IPS DF 19.7 (cell line): ENCODE data around the gene GTF2I.
"Not testable (repeated sequence)": the region's sequence is repeated elsewhere in the genome, so short reads cannot be mapped to it uniquely, and the experiment has no call there.

Experiments
- DNase-seq: peaks from one replicate; pipeline ENCODE4 v3.0.0-alpha.2; 2013; ENCODE audit warnings: low read depth, low spot score

Gene GTF2I

DNA sequence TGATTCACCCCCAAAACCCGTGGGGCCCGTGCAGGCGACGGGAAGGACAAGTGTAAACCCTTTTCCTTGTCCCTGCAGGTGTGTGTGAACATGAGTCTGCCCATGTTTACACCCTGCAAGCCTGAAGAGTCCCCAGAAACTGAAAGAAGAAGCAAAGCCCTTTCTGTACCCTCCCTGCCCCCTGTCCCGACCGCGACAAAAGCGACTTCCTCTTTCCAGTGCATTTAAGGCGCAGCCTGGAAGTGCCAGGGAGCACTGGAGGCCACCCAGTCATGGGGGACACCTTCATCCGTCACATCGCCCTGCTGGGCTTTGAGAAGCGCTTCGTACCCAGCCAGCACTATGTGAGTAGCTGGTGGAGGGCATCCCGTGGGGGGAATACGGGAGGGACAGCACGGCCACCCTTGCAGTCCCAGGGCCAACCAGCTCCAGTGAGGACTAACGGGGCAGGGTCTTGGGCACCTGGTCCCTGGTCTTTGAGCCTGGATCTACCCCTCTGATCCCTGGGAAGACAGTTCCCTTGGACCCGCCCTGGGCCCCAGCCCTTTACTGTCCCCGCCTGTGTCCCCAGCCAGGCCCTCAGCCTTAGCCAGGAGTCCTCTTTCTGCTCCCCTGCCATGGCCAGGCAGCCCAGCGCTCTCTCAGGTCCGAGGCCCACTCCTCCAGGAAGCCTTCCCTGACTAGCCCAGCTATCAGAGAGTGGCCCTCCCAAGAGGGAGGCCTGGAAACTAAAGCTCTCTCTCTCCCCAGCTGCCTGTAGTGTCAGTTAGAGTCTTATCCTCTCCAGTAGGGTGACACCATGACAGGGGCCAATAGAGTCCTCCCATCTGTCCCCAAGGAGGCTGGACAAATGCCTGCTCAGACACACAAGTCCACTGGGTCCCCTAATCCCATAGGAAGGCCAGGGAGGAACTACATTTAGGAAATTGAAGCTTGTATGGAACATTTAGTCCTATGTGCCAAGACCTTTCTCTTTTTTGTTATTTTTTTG, 116.5 kb downstream of the GTF2I start, which contains the start of gene NCF1:
NCF1 (plus strand) TSS at position 252 of the 991 bp plus-strand sequence; CDS start at position 273, 21 bp downstream.
- not testable (repeated sequence) for DNase-seq

DNA sequence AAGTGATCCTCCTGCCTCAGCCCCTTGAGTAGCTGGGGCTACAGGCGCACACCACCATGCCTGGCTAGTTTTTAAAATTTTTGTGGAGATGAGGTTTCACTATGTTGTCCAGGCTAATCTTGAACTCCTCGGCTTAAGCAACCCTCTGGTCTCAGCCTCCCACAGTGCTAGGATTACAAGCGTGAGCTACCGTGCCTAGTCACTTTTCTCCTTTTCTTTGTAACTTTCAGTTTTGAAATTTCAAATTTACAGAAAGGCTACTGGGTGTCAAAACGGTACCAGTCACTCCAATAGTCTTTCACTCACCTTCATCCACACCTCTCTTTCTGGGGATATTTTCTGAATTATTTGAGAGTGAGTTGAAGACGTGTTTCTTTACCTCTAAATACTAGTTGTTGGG, 117.6 kb downstream of the GTF2I start:
- not testable (repeated sequence) for DNase-seq

DNA sequence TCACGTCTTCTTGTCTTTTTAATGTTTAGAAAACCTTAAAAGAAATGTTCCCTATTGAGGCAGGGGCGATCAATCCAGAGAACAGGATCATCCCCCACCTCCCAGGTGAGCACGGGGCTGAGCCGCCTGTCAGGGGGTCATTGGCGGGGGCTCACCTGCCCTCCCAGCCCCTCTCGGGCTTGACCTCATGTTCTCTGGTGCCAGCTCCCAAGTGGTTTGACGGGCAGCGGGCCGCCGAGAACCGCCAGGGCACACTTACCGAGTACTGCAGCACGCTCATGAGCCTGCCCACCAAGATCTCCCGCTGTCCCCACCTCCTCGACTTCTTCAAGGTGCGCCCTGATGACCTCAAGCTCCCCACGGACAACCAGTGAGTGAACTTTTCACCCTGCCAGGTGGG, 121.5 kb downstream of the GTF2I start:
- not testable (repeated sequence) for DNase-seq

DNA sequence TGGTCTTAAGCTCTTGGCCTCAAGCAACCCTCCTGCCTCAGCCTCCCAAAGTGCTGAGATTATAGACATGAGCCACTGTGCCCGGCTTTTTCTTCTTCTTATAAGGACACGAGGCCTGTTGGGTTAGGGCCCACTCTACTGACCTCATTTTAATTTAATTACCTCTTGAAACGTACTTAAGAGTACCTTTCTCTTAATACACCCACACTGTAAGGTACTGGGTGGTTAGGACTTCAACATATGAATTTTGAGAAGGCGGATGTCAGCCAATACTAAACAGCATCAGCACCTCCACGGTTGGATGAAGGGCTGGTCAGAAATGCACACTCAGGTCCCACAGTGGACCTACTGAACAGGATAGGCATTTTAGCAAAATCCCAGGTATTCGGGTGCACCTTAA, 124.2 kb downstream of the GTF2I start:
- not testable (repeated sequence) for DNase-seq

DNA sequence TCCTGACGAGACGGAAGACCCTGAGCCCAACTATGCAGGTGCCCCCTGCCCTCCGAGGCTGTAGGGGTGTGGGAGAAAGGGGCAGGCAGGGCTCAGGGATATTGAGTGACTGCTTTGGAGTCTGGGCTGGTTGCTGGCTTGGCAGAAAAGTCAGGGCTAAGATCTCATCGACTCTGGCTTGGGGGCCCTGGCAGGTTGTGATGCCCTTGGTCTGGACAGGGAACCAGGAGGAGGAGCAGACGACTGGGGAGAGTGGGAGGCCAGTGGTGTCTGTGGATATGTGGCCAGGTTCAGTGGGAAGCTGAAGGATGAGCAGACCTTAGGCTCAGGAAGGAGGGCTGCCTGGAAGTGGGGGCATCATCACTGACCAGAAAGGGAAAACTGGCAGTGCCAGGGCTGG, 126.1 kb downstream of the GTF2I start:
- not testable (repeated sequence) for DNase-seq

DNA sequence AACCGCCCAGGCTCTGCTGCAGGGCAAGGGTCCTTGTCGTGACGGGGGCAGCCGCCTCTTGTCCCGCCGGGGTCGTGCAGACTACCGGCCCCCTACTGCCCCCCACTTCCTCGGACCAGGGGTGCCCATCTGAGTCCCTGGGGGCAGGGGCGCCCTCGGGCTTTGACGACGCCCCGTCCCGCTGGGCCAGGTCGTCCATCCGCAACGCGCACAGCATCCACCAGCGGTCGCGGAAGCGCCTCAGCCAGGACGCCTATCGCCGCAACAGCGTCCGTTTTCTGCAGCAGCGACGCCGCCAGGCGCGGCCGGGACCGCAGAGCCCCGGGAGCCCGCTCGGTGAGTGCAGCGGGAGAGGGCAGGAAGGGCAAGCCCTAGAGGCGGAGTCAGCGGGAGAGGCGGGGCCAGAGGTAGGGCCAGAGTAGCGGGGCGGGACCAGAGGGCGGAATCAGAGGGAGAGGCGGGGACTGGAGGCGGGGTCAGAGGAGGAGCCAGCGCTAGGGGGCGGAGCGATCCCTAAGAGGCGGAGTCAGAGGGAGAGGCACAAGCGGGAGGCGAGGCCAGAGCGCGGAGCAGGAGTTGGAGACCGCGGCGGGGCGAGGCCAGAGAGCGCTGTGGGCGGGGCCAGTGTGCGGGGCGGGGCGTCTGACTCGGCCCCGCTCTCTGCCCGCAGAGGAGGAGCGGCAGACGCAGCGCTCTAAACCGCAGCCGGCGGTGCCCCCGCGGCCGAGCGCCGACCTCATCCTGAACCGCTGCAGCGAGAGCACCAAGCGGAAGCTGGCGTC, 131.0 kb downstream of the GTF2I start:
- not testable (repeated sequence) for DNase-seq

DNA sequence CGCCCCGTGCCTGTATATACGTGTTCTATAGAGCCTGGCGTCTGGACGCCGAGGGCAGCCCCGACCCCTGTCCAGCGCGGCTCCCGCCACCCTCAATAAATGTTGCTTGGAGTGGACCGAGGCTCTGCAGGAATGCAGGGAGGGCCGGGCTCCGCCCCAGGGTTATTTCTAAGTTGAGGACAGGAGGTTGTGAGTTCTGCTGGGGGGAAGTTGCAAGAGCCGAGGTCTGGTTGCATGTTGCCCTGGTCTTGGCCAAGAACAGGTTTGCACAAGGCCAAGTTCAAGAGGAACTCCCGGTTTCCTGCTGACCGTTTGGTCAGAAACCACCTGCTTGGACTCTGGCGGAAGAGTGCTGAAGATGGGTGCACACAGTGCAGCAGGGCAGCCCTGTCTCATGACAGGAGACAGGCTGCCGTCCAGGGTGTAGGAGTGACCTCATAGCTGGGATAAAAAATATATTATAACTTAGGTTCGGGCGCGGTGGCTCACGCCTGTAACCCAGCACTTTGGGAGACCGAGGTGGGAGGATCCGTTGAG, 131.8 kb downstream of the GTF2I start:
- DNase-seq = not testable (repeated sequence)

DNA sequence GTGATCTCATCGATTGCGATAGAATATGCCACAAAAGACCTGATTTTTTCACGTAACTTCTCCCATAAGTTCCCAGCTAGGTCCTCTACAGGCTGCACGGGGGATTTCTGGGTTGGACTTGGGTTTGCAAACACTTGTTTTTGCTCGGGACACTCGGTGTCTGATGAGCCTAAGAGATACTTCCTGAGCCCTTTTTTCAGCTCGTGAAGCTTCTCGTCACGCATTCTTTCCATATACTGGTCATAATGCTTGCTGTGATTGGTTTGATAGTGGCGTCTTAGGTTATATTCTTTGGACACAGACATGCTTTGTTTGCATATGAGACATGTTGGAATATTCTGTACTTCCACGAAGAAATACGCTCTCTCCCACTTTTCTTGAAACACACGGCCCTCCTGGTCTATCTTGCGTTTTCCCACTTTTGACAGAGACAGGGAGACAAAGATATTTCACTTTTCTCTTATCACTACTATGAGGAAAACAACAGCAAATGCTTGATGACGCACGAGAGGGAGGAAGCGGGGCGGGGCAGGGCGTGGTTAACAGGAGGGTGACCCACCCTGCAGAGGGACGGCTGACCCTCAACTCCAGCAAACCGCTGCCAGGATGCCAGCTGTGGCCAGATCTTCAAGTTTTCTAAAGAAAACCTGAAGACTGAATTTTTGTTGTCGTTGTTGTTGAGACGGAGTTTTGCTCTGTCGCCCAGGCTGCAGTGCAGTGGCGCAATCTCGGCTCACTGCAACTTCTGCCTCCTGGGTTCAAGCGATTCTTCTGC, 140.5 kb downstream of the GTF2I start:
- DNase-seq = not testable (repeated sequence)

DNA sequence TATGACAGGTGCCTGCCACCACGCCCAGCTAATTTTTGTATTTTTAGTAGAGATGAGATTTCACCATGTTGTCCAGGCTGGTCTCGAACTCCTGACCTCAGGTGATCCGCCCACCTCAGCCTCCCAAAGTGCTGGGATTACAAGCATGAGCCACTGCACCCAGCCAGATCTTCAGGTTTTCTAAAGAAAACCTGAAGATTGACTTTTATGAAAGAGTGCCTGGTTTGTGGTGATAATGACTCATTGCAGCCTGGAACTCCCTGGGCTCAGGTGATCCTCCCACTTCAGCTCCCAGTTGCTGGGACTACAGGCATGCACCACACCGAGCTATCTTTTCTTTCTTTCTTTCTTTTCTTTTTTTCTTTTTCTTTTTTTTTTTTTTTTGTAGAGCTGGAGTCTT, 141.1 kb downstream of the GTF2I start:
- DNase-seq = not testable (repeated sequence)
